Activated naive CD4-positive, alpha-beta T cell treated with anti-CD3 and anti-CD28 coated beads, Interleukin-2, amount 10 ng/mL, durations not matched to agents 7 days and 5 days (primary cell): ENCODE results near the gene AHSG.
"Not testable (repeated sequence)": the region's sequence is repeated elsewhere in the genome, so short reads cannot be mapped to it uniquely, and the experiment has no call there.

Experiments used
- CTCF ChIA-PET: fragments of 350-600 bp; sonication (Branson Sonifier 250); formaldehyde crosslinking; loops from one replicate; lab custom pipeline; 2021; ENCODE audit warnings: antibody characterized with exemption; lab: Charles Lee
- DNase-seq: peaks from one replicate; pipeline ENCODE4 v3.0.0-alpha.2; 2020
- H3K27ac Mint-ChIP-seq: one replicate; pipeline ENCODE4 v1.8.0; 2021; ENCODE audit warnings: mild to moderate bottlenecking, moderate library complexity, mixed read lengths
- H3K27me3 Mint-ChIP-seq: one replicate; pipeline ENCODE4 v1.8.0; 2021; ENCODE audit warnings: mild to moderate bottlenecking, mixed read lengths
- H3K36me3 Mint-ChIP-seq: one replicate; pipeline ENCODE4 v1.8.0; 2021; ENCODE audit warnings: mixed read lengths
- H3K4me1 Mint-ChIP-seq: one replicate; pipeline ENCODE4 v1.8.0; 2021; ENCODE audit warnings: mixed read lengths
- H3K4me3 Mint-ChIP-seq: one replicate; pipeline ENCODE4 v1.8.0; 2021; ENCODE audit warnings: mild to moderate bottlenecking, moderate library complexity, mixed read lengths
- H3K9me3 Mint-ChIP-seq: one replicate; pipeline ENCODE4 v1.8.0; 2021; ENCODE audit warnings: mixed read lengths

AHSG gene, protein sequence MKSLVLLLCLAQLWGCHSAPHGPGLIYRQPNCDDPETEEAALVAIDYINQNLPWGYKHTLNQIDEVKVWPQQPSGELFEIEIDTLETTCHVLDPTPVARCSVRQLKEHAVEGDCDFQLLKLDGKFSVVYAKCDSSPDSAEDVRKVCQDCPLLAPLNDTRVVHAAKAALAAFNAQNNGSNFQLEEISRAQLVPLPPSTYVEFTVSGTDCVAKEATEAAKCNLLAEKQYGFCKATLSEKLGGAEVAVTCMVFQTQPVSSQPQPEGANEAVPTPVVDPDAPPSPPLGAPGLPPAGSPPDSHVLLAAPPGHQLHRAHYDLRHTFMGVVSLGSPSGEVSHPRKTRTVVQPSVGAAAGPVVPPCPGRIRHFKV

DNA sequence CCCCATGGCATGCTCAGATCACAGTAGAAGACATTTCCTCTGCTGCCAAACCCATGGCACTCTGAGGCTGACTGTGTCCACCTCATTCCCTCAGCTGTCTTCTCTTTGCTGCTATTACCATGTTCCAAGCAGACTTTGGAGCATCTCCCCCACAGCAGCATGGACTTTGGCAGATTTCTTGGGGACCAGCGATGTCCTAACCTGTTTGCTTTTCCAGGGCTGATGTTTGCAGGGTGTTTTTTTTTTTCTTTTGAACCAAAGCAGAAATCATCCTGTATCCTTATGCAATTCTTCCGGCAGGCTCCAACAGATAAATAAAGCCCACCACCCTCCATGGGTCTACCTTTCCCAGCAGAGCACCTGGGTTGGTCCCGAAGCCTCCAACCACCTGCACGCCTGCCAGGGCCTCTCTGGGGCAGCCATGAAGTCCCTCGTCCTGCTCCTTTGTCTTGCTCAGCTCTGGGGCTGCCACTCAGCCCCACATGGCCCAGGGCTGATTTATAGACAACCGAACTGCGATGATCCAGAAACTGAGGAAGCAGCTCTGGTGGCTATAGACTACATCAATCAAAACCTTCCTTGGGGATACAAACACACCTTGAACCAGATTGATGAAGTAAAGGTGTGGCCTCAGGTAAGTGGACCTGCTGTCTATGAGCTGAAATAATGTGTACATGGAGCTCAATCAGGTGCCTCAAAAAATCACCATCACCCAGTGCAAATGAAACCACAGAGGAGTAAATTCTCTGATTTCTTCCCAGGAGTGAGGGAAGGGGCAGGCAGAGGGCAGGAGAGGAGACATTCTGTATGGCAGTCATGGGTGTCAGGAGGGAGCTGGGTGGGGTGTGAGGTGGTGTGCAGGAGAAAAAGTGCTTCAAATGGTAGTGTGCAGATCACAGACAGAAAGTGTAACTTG, at the start of gene AHSG:
TSS of gene AHSG (plus strand) at position 340 of the 916 bp plus-strand sequence. CDS start at position 422, 82 bp downstream.
- H3K27me3 Mint-ChIP-seq: peaks cover 51% of the 10 kb centered on the region

DNA sequence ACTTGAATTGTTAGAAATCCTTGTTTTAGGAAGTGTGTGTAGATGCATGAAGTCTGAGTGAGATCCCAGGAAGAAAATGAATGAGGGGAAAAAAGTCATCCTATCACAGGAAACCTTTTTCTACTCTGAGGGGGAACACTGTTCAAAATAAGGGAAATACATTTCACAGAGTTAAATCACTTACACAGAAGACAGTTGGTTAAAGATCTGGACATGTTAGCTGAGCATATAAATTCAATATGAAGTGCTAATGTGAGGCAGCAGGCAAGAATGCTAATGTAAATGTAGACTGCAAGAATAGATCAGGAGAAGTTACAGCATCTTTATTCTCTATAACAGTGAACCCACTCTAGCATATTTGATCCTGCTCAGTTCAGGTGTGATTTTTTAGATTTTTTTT, 48.3 kb upstream of the AHSG start:
- H3K9me3 Mint-ChIP-seq: no peaks in the 10 kb centered on the region
- DNase-seq: no peak
- CTCF ChIA-PET: interaction anchor here (0.6 kb wide), 1 partner anchor 588 kb away, joined by 3 read pairs; no protein-coding TSS in a partner anchor
- H3K4me3 Mint-ChIP-seq: no peak overlapping the region
- peaks cover 46% of the 10 kb centered on the region for H3K4me1 Mint-ChIP-seq
- H3K27ac Mint-ChIP-seq: no peak overlapping the region
- peaks cover 23% of the 10 kb centered on the region for H3K36me3 Mint-ChIP-seq
- H3K27me3 Mint-ChIP-seq: no peaks in the 10 kb centered on the region

More for the DNA sequence above, at the start of gene AHSG:
- no peak for DNase-seq
- CTCF ChIA-PET: interaction anchor here (0.7 to 5.6 kb wide), 8 partner anchors 16 to 489 kb away, joined by 3 to 136 read pairs (median 12); no protein-coding TSS in a partner anchor
- Mint-ChIP-seq H3K36me3 (no peaks in the 10 kb centered on the region), H3K4me3 (no peak within 1 kb of the TSS), H3K27ac (no peak within 1 kb of the TSS), H3K9me3 (no peaks in the 10 kb centered on the region), H3K4me1 (peaks cover 22% of the 10 kb centered on the region)

DNA sequence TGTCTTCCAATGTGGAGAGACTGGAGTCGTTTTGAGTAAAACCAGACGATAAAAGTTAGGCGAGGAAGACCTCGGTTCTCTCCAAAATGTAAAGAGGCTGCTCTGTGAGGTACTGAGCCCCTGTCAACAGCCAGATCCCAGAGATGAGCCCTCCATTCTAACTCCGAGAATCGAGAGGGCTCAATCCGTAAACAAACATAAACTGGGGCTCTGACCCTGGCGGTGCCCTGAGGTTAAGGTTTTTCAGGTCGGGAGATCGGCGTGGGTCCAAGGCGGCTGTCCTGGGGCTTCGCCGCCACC, 46.1 kb upstream of the AHSG start:
- DNase-seq: no peak
- Mint-ChIP-seq H3K9me3 (no peaks in the 10 kb centered on the region), H3K27me3 (no peaks in the 10 kb centered on the region), H3K4me1 (peaks cover 63% of the 10 kb centered on the region), H3K27ac (peak overlapping the region; percentile 83), H3K36me3 (peaks cover 25% of the 10 kb centered on the region), H3K4me3 (peak overlapping the region; percentile 84)
- CTCF ChIA-PET: interaction anchor here (0.9 to 1.0 kb wide), 3 partner anchors 8 to 50 kb away, joined by 3 to 4 read pairs (median 4); no protein-coding TSS in a partner anchor

DNA sequence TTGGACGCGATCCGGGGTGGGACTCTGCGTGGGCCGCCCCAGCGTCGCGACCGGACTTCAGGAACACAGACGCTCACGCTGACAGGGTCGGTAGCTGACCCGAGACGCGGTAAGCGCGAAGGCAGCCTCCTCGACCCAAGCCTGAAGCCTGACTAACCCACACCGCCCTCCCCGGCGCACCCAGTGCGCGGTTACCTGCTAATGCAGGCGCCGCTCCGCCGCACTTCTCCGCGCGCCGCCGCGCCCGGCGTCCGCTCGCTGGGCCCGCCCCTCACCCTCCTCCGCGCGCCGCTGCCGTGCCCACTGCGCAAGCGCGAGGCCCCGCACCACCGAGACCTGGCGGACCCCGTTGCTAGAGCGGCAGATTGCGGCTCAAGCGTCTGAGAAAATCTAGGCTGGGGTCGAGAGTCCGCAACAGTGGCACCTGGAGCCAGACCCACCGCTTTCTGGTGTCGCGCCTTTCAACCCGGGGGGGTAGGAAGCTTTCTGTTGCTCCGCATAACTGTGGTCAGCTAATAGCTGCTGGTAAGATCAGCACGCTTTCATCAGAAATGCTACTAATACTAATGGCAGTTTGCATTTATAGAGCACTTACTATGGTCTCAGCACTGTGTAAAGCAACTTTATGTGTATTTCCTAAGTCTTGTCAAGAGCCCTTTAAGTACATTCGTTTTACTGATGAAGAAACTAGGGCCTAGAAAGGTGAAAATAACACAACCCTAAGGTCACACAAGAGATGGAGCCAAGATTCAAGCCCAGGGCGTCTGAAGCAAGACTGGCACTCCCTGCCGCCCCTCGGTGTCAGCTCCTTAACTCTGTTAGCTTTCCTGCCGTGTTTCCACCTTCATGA, 45.6 kb upstream of the AHSG start, which contains the start of gene TBCCD1:
TSS of gene TBCCD1 (minus strand) at position 268 of the 850 bp plus-strand sequence. CDS start 3,010 bp downstream, outside the sequence.
- no peaks in the 10 kb centered on the region for H3K9me3 Mint-ChIP-seq

DNA sequence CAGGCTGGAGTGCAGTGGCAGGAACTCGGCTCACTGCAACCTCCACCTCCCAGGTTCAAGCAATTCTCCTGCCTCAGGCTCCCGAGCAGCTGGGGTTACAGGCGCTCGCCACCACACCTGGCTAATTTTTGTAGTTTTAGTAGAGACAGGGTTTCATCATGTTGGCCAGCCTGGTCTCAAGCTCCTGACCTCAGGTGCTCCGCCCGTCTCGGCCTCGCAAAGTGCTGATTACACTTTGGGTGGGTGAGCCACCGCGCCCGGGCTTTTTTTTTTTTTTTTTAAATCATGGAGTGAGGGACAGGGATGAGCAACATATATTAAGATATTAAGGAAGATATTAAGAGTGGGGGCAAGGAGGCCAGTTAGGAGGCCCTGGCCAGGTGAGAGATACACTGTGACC, 43.5 kb upstream of the AHSG start:
- peak overlapping the region; percentile 87 for H3K4me3 Mint-ChIP-seq
- H3K27me3 Mint-ChIP-seq, DNase-seq, H3K9me3 Mint-ChIP-seq: not testable (repeated sequence)
- H3K4me1 Mint-ChIP-seq: peaks cover 66% of the 10 kb centered on the region
- CTCF ChIA-PET: interaction anchor here (0.6 to 1.5 kb wide), 2 partner anchors 140 to 626 kb away, joined by 3 to 8 read pairs; no protein-coding TSS in a partner anchor
- peak overlapping the region; percentile 98 for H3K27ac Mint-ChIP-seq
- peaks cover 27% of the 10 kb centered on the region for H3K36me3 Mint-ChIP-seq

More for the DNA sequence above, 45.6 kb upstream of the AHSG start, which contains the start of gene TBCCD1:
- Mint-ChIP-seq H3K4me3 (peak within 1 kb of the TSS; percentile 84), H3K27me3 (no peaks in the 10 kb centered on the region), H3K4me1 (peaks cover 65% of the 10 kb centered on the region), H3K27ac (peak within 1 kb of the TSS; percentile 83), H3K36me3 (peaks cover 25% of the 10 kb centered on the region)
- peak; percentile 92 for DNase-seq
- CTCF ChIA-PET: interaction anchor here (0.9 to 1.4 kb wide), 5 partner anchors 9 to 624 kb away, joined by 3 to 5 read pairs (median 3); no protein-coding TSS in a partner anchor

DNA sequence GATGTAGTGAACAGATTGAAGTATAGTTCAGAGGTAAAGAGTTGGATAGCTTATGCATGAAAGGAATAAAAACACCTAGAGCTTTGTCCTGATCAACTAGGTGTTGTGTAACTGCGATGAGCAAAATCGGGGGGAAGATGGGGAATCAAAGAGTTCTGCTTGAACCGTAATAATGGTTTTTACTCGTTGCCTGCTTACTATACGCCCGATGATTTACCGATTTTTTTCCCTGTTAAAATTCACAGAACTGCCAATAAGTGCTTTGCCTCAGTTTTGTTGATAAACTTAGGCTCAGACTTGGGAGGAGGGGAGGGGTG, 43.1 kb upstream of the AHSG start:
- Mint-ChIP-seq H3K9me3 (no peaks in the 10 kb centered on the region), H3K27me3 (no peaks in the 10 kb centered on the region), H3K36me3 (peaks cover 27% of the 10 kb centered on the region), H3K4me1 (peaks cover 66% of the 10 kb centered on the region), H3K27ac (peak overlapping the region; percentile 98), H3K4me3 (peak overlapping the region; percentile 87)
- CTCF ChIA-PET: interaction anchor here (0.6 to 1.5 kb wide), 5 partner anchors 29 to 626 kb away, joined by 3 to 8 read pairs (median 3); partner anchors contain the start of gene AHSG
- DNase-seq: no peak

DNA sequence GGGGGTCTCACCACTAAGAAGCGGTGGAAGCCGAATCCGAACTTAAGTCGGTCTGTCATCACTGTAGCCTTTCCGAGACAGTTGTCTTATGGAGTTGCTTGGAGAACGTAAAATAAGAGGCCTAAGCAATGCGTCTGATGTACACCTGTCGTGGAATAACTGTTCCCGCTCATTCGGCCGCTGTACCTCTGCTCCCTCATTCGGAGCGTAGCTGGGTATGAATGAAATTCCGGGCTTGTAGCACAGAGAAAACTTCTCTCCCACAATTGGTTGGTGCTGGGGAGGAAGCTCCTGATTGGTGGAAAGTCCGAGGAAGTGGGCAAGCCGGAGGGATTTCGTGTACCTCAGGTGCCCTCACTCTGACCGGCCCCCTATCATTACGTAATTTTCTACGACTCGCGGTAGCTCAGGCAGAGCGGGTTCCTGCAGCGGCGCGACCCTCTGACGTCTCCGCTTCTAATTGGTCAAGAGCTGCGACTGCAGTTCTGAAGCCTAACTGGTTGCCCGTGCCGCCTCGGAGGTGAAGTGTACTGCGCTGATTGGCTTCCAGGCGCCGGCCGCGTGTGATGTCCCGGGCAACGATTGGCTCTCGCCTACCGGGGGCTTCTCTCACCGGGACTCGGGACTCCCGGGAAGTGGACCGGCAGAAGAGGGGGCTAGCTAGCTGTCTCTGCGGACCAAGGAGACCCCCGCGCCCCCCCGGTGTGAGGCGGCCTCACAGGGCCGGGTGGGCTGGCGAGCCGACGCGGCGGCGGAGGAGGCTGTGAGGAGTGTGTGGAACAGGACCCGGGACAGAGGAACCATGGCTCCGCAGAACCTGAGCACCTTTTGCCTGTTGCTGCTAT, 42.5 kb upstream of the AHSG start, which contains the start of gene DNAJB11:
TSS of gene DNAJB11 (plus strand) at position 625 of the 845 bp plus-strand sequence. CDS start at position 803, 178 bp downstream.
- Mint-ChIP-seq H3K9me3 (no peaks in the 10 kb centered on the region), H3K27ac (peak within 1 kb of the TSS; percentile 98), H3K27me3 (no peaks in the 10 kb centered on the region), H3K4me3 (peak within 1 kb of the TSS; percentile 87), H3K36me3 (peaks cover 28% of the 10 kb centered on the region), H3K4me1 (peaks cover 67% of the 10 kb centered on the region)
- CTCF ChIA-PET: interaction anchor here (0.6 to 1.5 kb wide), 5 partner anchors 30 to 627 kb away, joined by 3 to 8 read pairs (median 3); partner anchors contain the start of gene AHSG
- peak; percentile 100 for DNase-seq

DNA sequence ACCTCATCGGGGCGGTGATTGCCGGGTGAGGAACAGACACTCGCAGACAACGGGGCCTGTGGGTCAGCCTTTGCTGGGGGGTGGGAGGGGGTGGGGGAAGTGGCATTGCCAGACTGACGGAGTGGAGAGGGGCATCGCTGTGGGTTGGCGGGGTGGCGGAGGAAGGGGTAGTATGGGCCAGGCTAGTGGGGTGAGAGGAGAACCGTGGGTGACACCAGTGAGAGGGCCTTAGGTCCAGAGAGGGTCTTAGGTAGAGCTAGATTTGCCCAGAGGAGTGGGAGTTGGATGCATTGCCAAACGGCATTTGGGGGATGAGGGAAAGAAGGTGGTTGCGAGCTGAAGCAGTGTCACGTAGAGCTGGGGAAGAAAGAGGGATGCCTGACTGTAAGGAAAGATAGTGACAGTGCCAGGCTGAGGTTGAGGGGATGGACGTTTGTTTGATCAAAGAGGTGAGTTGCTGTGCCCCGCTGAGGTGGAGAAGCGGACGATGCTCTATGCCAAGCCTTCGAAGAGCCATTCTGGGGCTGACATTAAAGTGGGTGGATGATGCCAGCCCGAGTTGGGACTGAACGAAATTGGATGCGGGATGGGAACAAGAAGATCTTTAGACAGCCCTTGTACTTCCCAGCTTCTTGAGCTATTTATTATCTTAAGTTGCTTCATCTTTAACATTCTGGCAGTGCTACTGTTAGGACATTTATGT, 41.8 kb upstream of the AHSG start:
- H3K4me1 Mint-ChIP-seq: peaks cover 62% of the 10 kb centered on the region
- peak overlapping the region; percentile 87 for H3K4me3 Mint-ChIP-seq
- H3K9me3 Mint-ChIP-seq: no peaks in the 10 kb centered on the region
- CTCF ChIA-PET: interaction anchor here (1.2 kb wide), 2 partner anchors 30 to 46 kb away, joined by 3 to 4 read pairs; no protein-coding TSS in a partner anchor
- DNase-seq: no peak
- peaks cover 33% of the 10 kb centered on the region for H3K36me3 Mint-ChIP-seq
- H3K27ac Mint-ChIP-seq: peak overlapping the region; percentile 98
- H3K27me3 Mint-ChIP-seq: no peaks in the 10 kb centered on the region

DNA sequence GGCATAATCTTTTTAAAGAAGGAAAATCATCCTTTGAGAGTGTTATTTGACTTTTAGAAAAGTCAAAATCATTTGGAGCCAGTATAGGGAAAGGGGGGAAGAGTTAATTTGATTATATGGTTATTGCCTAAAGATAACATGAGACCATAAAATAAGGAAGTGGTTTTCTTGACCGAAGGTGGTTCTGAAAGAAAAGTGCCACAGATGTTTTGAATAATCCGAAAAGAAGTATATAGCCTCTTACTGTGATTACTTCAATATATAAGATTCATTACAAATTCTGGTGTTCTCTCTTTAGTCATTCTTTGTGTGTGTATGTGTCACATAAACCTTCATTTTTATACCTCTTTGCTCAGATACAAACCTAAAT, 41.2 kb upstream of the AHSG start:
- Mint-ChIP-seq H3K4me3 (peak overlapping the region; percentile 87), H3K4me1 (peaks cover 57% of the 10 kb centered on the region), H3K27me3 (no peaks in the 10 kb centered on the region), H3K36me3 (peaks cover 33% of the 10 kb centered on the region), H3K9me3 (no peaks in the 10 kb centered on the region), H3K27ac (peak overlapping the region; percentile 98)
- DNase-seq: no peak
- CTCF ChIA-PET: interaction anchor here (0.9 to 1.5 kb wide), 3 partner anchors 43 to 628 kb away, joined by 3 to 5 read pairs (median 4); no protein-coding TSS in a partner anchor

DNA sequence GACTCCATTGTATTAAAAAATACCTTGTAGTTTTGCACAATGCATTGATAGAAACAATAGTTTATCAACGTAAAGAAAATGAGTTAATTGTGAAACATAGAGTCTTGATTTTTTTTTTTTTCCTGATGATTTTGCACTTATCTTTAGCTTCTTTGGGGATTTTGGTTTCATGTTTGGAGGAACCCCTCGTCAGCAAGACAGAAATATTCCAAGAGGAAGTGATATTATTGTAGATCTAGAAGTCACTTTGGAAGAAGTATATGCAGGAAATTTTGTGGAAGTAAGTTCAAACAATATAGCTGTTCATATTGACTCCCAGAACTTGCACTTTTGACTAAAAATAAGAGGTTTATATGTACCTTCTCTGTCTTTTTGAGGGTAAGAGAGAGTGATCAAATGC, 35.3 kb upstream of the AHSG start:
- DNase-seq: no peak
- Mint-ChIP-seq H3K27ac (no peak overlapping the region), H3K4me1 (peaks cover 15% of the 10 kb centered on the region), H3K4me3 (no peak overlapping the region), H3K9me3 (no peaks in the 10 kb centered on the region), H3K36me3 (peaks cover 55% of the 10 kb centered on the region), H3K27me3 (no peaks in the 10 kb centered on the region)
- CTCF ChIA-PET: interaction anchor here (0.7 to 1.6 kb wide), 2 partner anchors 16 to 37 kb away, joined by 3 to 4 read pairs; no protein-coding TSS in a partner anchor

DNA sequence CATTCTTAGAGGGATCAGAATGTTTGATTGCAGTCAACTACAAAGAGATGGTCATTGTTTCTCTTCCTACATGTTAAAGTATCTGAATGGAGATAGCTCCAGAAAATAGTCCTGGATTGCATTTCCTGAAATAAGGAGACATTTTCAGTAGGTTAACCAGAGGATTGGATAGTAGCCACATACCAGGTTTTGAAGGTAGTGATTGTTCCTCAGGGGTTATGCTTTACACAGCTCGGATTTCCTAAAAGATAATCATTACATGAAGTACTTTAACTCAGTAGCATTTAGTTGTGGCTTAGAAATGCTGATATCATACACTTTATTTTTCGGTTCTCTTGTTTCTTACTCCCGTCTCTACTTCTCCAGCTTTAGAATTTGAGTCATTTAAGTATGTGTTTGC, 32.1 kb upstream of the AHSG start:
- Mint-ChIP-seq H3K9me3 (no peaks in the 10 kb centered on the region), H3K36me3 (peaks cover 58% of the 10 kb centered on the region), H3K27ac (no peak overlapping the region), H3K4me1 (no peaks in the 10 kb centered on the region), H3K4me3 (no peak overlapping the region), H3K27me3 (no peaks in the 10 kb centered on the region)
- CTCF ChIA-PET: interaction anchor here (0.6 to 1.7 kb wide), 2 partner anchors 34 to 70 kb away, joined by 3 to 4 read pairs; no protein-coding TSS in a partner anchor
- DNase-seq: no peak

DNA sequence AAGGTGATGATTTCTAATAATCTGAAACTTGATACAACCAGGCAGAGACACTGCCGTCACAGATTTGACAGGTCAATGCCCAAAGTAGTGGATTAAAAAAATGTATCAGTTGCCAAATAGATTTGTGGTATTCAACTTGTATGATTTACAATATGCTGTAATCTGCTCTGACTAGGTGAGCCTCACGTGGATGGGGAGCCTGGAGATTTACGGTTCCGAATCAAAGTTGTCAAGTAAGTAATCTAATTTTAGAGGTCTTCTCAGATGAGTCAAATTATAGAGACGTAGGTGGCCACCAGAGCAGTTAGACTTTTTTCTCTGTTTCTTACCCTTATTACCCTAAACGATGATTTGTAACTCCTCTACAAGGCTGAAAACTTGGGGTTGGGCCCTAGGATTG, 30.3 kb upstream of the AHSG start:
- H3K36me3 Mint-ChIP-seq: peaks cover 53% of the 10 kb centered on the region
- DNase-seq: no peak

More for the DNA sequence above, 30.3 kb upstream of the AHSG start:
- no peak overlapping the region for H3K4me3 Mint-ChIP-seq
- CTCF ChIA-PET: interaction anchor here (1.1 kb wide), 1 partner anchor 32 kb away, joined by 4 read pairs; no protein-coding TSS in a partner anchor
- no peaks in the 10 kb centered on the region for H3K9me3 Mint-ChIP-seq
- H3K4me1 Mint-ChIP-seq: no peaks in the 10 kb centered on the region
- H3K27ac Mint-ChIP-seq: no peak overlapping the region
- H3K27me3 Mint-ChIP-seq: no peaks in the 10 kb centered on the region
